HCT116 (cell line): Measurements from ENCODE around the gene RBFOX2.

ENCODE experiments used
- TCF7L2 ChIP-seq: IDR thresholded peaks from 2 replicates; pipeline ENCODE4 v1.7.0; 2011; ENCODE audit warnings: borderline replicate concordance, inconsistent platforms; ENCODE audit not compliant: insufficient read depth, insufficient read length; ENCODE audit errors: extremely low read depth
- TF ChIP-seq, protein P1 (sequence below): IDR thresholded peaks from 2 replicates; pipeline ENCODE4 v1.6.1; 2012
- TF ChIP-seq, protein P2 (sequence below), 3 experiments: fragments of 200-600 bp in 1 of 3; sonication (generic) in 1 of 3; IDR thresholded peaks in 2 of 3; conservative IDR thresholded peaks in 1 of 3; 2 replicates each; pipeline ENCODE4 v1.5.1; 2012 to 2017; ENCODE audit warnings: low read depth in 2 of 3, low read length in 2 of 3, antibody characterized with exemption in 1 of 3, borderline replicate concordance in 1 of 3, control low read depth in 1 of 3, mild to moderate bottlenecking in 1 of 3, mixed read lengths in 1 of 3, mixed run types in 1 of 3, moderate library complexity in 1 of 3; ENCODE audit not compliant: insufficient read depth in 1 of 3

DNA sequence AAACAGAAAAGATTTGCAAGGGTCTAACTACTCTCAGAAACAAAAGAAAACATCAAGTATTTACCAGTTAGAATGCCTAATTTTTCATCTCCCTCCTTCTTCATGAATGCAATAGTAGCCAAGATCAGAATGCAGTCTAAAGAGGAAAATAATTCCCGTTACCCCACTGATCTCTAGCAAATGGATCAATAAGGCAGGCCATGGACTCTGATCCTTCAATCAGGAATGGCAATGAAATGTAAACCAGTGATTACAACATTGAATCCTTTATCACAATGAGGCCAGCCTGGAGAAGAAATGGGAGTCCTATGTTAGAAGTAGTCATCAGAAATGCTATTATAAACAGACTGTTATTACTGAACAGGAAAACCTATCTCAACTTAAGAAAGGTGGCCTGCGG is 204.4 kb downstream of the RBFOX2 start:
- no peak for TF ChIP-seq TCF7L2
- TF ChIP-seq, protein P1, sequence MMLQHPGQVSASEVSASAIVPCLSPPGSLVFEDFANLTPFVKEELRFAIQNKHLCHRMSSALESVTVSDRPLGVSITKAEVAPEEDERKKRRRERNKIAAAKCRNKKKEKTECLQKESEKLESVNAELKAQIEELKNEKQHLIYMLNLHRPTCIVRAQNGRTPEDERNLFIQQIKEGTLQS, result no peak
- TF ChIP-seq, protein P2, sequence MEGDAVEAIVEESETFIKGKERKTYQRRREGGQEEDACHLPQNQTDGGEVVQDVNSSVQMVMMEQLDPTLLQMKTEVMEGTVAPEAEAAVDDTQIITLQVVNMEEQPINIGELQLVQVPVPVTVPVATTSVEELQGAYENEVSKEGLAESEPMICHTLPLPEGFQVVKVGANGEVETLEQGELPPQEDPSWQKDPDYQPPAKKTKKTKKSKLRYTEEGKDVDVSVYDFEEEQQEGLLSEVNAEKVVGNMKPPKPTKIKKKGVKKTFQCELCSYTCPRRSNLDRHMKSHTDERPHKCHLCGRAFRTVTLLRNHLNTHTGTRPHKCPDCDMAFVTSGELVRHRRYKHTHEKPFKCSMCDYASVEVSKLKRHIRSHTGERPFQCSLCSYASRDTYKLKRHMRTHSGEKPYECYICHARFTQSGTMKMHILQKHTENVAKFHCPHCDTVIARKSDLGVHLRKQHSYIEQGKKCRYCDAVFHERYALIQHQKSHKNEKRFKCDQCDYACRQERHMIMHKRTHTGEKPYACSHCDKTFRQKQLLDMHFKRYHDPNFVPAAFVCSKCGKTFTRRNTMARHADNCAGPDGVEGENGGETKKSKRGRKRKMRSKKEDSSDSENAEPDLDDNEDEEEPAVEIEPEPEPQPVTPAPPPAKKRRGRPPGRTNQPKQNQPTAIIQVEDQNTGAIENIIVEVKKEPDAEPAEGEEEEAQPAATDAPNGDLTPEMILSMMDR (IDR thresholded peaks at IDR 0.05 in 2 of 3, conservative IDR thresholded peaks at IDR 0.05 in 1 of 3; ENCODE audit: borderline replicate concordance in 1 of 3, insufficient read depth in 1 of 3, low read depth in 2 of 3, low read length in 2 of 3), result no peak
